ENCODE results near the gene BAK1.

BAK1 gene

GRCh38 chr6:33621711-33622388 lies 41.8 kb upstream of the BAK1 start:
- TF ChIP-seq CTCF (IDR thresholded peaks at IDR 0.05) (no peak), ZFX (IDR thresholded peaks at IDR 0.05; ENCODE audit: borderline replicate concordance) (no peak)
- H3K27ac ChIP-seq: peak overlapping the region; percentile 71

- peak within 1 kb of the TSS; percentile 71 for H3K27ac ChIP-seq
- TF ChIP-seq CTCF (IDR thresholded peaks at IDR 0.05) (no peak), ZFX (IDR thresholded peaks at IDR 0.05; ENCODE audit: borderline replicate concordance) (no peak)
Observed at GRCh38 chr6:33620856-33621710, 41.0 kb upstream of the BAK1 start, which contains the start of gene ITPR3. Gene ITPR3, plus strand, starts transcription at chr6:33621322. Its CDS starts 281 bp downstream, at chr6:33621603.

- peak overlapping the region; percentile 71 for H3K27ac ChIP-seq
Observed at GRCh38 chr6:33620158-33620855, 40.2 kb upstream of the BAK1 start.

GRCh38 chr6:33619166-33619840 lies 39.2 kb upstream of the BAK1 start:
- no peak for TF ChIP-seq CTCF (IDR thresholded peaks at IDR 0.05)
- no peak for TF ChIP-seq ZFX (IDR thresholded peaks at IDR 0.05; ENCODE audit: borderline replicate concordance)
- peak overlapping the region; percentile 71; the same call in 1 of the 2 replicates for H3K27ac ChIP-seq

More at GRCh38 chr6:33620158-33620855, 40.2 kb upstream of the BAK1 start:
- TF ChIP-seq CTCF (IDR thresholded peaks at IDR 0.05): no peak
- TF ChIP-seq ZFX (IDR thresholded peaks at IDR 0.05; ENCODE audit: borderline replicate concordance): no peak

- no peak overlapping the region for H3K27ac ChIP-seq
- TF ChIP-seq CTCF (IDR thresholded peaks at IDR 0.05) (no peak), ZFX (IDR thresholded peaks at IDR 0.05; ENCODE audit: borderline replicate concordance) (no peak)
Observed at GRCh38 chr6:33616913-33617312, 36.8 kb upstream of the BAK1 start.

GRCh38 chr6:33616113-33616512 lies 36.0 kb upstream of the BAK1 start:
- TF ChIP-seq ZFX (IDR thresholded peaks at IDR 0.05; ENCODE audit: borderline replicate concordance) (no peak), CTCF (IDR thresholded peaks at IDR 0.05) (no peak)
- H3K27ac ChIP-seq: no peak overlapping the region
